GM18868 (cell line): ENCODE data around the gene COA1.
"Not testable (repeated sequence)": the region's sequence is repeated elsewhere in the genome, so short reads cannot be mapped to it uniquely, and the experiment has no call there.

Experiments
- ATAC-seq: cut with Tn5 transposase; IDR thresholded peaks from one replicate; pipeline ENCODE4 v1.9.1; 2021; ENCODE audit warnings: mild to moderate bottlenecking, moderate library complexity; ENCODE audit not compliant: unreplicated experiment

COA1 gene

GRCh38 chr7:43731494-43731893, 2.2 kb upstream of the COA1 start:
- not testable (repeated sequence) for ATAC-seq

GRCh38 chr7:43729924-43730248, 563 bp upstream of the COA1 start:
- ATAC-seq = peak; percentile 17

- no peak for ATAC-seq
Observed at GRCh38 chr7:43727494-43727893, 1.8 kb downstream of the COA1 start.

GRCh38 chr7:43727003-43727402, 2.3 kb downstream of the COA1 start:
- ATAC-seq = no peak

GRCh38 chr7:43726466-43726865, 2.9 kb downstream of the COA1 start:
- ATAC-seq = no peak

GRCh38 chr7:43725251-43725650, 4.1 kb downstream of the COA1 start:
- no peak for ATAC-seq

GRCh38 chr7:43723007-43723341, 6.3 kb downstream of the COA1 start:
- ATAC-seq = no peak

- ATAC-seq = no peak
Observed at GRCh38 chr7:43721193-43721806, 8.0 kb downstream of the COA1 start.

- ATAC-seq = no peak
Observed at GRCh38 chr7:43716598-43716997, 12.7 kb downstream of the COA1 start.

GRCh38 chr7:43715966-43716365, 13.4 kb downstream of the COA1 start:
- ATAC-seq = not testable (repeated sequence)

GRCh38 chr7:43711503-43711902, 17.8 kb downstream of the COA1 start:
- ATAC-seq = no peak

- not testable (repeated sequence) for ATAC-seq
Observed at GRCh38 chr7:43708055-43708454, 21.3 kb downstream of the COA1 start.

GRCh38 chr7:43703573-43703972, 25.8 kb downstream of the COA1 start:
- no peak for ATAC-seq

GRCh38 chr7:43702974-43703373, 26.3 kb downstream of the COA1 start:
- ATAC-seq = no peak

GRCh38 chr7:43701929-43702328, 27.4 kb downstream of the COA1 start:
- no peak for ATAC-seq

- ATAC-seq = no peak
Observed at GRCh38 chr7:43701500-43701854, 27.8 kb downstream of the COA1 start.

GRCh38 chr7:43700646-43701499, 28.4 kb downstream of the COA1 start:
- no peak for ATAC-seq

GRCh38 chr7:43700059-43700501, 29.2 kb downstream of the COA1 start:
- ATAC-seq = no peak

- ATAC-seq = no peak
Observed at GRCh38 chr7:43698460-43699255, 30.7 kb downstream of the COA1 start.

GRCh38 chr7:43697690-43698089, 31.6 kb downstream of the COA1 start:
- ATAC-seq = no peak

- ATAC-seq = no peak
Observed at GRCh38 chr7:43695365-43695764, 34.0 kb downstream of the COA1 start.

- ATAC-seq = no peak
Observed at GRCh38 chr7:43694399-43694748, 34.9 kb downstream of the COA1 start.
